GM23338 (cell line): ENCODE data around the gene CD2.

Experiments
- EZH2 ChIP-seq: fragments of 200-600 bp; sonication (generic); IDR thresholded peaks from one replicate; pipeline ENCODE4 v1.8.0; 2017; ENCODE audit warnings: antibody characterized with exemption, mild to moderate bottlenecking, low read depth; ENCODE audit not compliant: unreplicated experiment
- REST ChIP-seq: IDR thresholded peaks from one replicate; pipeline ENCODE4 v1.6.1; 2018; ENCODE audit warnings: antibody characterized with exemption; ENCODE audit not compliant: unreplicated experiment
- TF ChIP-seq, protein P1 (sequence below), 2 experiments: fragments of 200-600 bp in 1 of 2; sonication (generic) in 1 of 2; conservative IDR thresholded peaks; 2 replicates each; pipeline versions ENCODE4 v1.5.1 to v1.6.1; 2016 to 2017; ENCODE audit warnings: antibody characterized with exemption in 2 of 2, low read depth in 2 of 2, mild to moderate bottlenecking in 2 of 2, moderate library complexity in 1 of 2

DNA sequence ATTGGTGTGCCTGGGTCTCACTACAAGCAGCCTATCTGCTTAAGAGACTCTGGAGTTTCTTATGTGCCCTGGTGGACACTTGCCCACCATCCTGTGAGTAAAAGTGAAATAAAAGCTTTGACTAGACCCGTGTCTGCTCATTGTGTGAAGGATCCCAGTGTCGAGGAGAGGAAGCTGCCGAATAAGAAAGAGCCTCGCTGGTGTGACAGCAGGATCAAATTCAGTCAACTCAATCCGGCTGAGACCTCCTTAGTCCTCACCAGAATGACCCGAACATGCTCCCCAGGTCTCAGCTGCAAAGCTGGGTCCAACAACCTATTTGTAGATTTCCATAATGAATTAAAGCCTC lies 14.8 kb downstream of the CD2 start:
- no peak for TF ChIP-seq EZH2
- TF ChIP-seq, protein P1, sequence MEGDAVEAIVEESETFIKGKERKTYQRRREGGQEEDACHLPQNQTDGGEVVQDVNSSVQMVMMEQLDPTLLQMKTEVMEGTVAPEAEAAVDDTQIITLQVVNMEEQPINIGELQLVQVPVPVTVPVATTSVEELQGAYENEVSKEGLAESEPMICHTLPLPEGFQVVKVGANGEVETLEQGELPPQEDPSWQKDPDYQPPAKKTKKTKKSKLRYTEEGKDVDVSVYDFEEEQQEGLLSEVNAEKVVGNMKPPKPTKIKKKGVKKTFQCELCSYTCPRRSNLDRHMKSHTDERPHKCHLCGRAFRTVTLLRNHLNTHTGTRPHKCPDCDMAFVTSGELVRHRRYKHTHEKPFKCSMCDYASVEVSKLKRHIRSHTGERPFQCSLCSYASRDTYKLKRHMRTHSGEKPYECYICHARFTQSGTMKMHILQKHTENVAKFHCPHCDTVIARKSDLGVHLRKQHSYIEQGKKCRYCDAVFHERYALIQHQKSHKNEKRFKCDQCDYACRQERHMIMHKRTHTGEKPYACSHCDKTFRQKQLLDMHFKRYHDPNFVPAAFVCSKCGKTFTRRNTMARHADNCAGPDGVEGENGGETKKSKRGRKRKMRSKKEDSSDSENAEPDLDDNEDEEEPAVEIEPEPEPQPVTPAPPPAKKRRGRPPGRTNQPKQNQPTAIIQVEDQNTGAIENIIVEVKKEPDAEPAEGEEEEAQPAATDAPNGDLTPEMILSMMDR (conservative IDR thresholded peaks at IDR 0.05; ENCODE audit: low read depth in 2 of 2): no peak
- no peak for TF ChIP-seq REST
